ENCODE data around the gene SPEM3.
"Not testable (repeated sequence)": the region's sequence is repeated elsewhere in the genome, so short reads cannot be mapped to it uniquely, and the experiment has no call there.

Gene SPEM3

GRCh38 chr17:7474767-7475166, 46.1 kb downstream of the SPEM3 start:
- not testable (repeated sequence) for DNase-seq (ENCODE audit: low spot score)

DNA sequence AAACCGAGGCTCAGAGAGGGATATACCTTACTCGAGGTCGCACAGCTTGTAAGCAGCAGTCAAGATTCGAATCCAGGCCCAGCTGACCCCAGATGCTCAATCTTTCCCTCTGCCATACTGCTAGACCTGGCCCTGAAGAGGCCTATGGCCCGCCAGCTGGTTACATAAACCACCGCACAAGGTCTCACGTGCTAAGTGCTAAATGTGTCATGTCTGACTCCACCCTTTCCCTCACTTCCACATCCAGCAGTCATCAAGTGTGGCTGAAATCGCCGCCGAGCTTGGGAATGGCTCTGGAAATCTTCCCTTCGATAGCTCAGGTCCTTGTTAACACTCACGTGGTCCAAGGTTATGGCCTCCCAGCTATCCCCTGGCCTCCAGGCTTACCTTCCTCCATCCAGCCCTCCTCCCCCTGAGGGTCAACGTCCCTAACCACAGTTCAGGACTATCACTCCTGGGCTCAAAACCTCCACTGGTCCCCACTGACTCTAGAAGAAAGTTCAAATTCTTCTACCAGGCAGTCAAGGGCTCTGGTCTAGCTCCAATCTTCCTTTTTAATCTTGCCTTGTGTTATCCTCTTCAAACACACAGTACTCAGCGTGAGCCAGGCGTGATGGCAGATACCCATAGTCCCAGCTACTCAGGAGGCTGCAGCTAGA, 47.2 kb downstream of the SPEM3 start:
- DNase-seq (ENCODE audit: low spot score): no peak

DNA sequence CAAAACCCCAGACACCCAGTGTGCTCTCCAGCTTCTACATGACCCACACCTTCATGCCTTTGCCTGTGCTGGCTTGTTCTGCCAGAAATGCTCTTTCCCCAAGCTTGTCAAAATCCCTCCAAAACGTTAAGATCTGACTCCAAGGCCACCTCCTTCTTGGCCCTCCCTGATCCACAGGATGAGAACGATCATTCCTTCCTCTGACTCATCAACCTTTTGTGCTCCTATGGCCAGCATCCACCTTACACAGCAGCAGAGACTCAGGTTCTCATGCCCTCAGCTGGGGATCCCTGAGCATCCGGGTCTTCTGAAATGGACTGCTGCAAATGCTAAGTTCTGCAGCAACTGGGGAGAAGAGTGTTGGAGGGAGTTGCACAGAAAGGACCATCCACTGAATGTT, 47.8 kb downstream of the SPEM3 start:
- no peak for DNase-seq (ENCODE audit: low spot score)

- DNase-seq (ENCODE audit: low spot score): no peak
These were observed 48.3 kb downstream of the SPEM3 start for GRCh38 chr17:7476951-7477350.

GRCh38 chr17:7477392-7478275, 49.0 kb downstream of the SPEM3 start:
- no peak for DNase-seq (ENCODE audit: low spot score)

DNA sequence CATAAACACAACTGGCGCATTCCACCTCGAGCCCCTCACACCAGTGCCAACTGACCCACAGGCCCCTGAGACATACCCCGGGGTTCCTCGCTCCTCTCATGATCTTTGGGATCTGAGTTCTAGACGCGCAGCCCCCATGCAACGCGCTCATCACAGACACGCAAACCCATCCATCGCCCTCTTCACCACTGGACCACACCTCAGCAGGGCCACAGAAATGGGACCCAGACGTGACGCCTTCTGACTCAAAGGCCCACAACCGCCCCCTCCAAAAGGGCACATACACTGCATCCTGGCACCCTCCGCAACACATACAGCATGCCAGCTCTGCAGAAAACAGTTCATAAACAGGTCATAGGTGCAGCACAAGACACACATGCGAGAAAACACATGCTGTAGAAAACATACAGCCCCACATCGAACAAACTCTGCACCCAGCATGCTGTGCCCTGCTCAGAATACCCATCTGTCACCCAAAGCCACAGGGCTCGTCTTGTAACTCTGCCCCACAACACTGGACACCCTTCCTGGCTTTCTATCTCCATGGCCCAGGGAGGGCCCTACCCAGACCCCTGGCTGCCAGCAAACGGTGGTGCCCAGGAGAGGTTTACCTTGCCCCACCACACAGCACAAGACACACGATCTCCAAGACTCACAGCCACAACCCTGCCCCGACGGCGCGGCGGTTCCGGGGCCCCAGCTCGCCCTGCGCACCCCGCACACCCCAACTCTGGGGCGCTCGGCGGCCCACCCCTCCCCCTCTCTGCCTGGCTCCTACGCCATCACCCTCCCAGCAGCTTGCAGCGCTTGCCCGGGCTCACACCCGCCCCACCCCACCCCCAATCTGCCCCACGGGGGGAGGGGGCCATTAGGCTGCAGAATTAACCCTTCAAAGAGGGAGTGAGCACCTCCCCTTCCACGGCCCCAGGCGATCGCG, 49.9 kb downstream of the SPEM3 start:
- DNase-seq (ENCODE audit: low spot score): no peak

- peak; percentile 53 for DNase-seq (ENCODE audit: low spot score)
These were observed 50.8 kb downstream of the SPEM3 start, which contains the start of gene ZBTB4 for GRCh38 chr17:7479213-7480088. ZBTB4 (minus strand) TSS chr17:7479631; CDS start chr17:7466801, 12,830 bp downstream.

GRCh38 chr17:7480089-7480384, 51.4 kb downstream of the SPEM3 start:
- DNase-seq (ENCODE audit: low spot score): no peak

GRCh38 chr17:7481275-7481674, 52.6 kb downstream of the SPEM3 start, which contains the start of gene SLC35G6:
SLC35G6 (plus strand) TSS chr17:7481446; CDS start chr17:7481517, 71 bp downstream.
- not testable (repeated sequence) for DNase-seq (ENCODE audit: low spot score)

GRCh38 chr17:7481842-7482741, 53.4 kb downstream of the SPEM3 start:
- not testable (repeated sequence) for DNase-seq (ENCODE audit: low spot score)
